ENCODE data around the gene TPTE2.
"Not testable (repeated sequence)": the region's sequence is repeated elsewhere in the genome, so short reads cannot be mapped to it uniquely, and the experiment has no call there.

The TPTE2 gene

DNA sequence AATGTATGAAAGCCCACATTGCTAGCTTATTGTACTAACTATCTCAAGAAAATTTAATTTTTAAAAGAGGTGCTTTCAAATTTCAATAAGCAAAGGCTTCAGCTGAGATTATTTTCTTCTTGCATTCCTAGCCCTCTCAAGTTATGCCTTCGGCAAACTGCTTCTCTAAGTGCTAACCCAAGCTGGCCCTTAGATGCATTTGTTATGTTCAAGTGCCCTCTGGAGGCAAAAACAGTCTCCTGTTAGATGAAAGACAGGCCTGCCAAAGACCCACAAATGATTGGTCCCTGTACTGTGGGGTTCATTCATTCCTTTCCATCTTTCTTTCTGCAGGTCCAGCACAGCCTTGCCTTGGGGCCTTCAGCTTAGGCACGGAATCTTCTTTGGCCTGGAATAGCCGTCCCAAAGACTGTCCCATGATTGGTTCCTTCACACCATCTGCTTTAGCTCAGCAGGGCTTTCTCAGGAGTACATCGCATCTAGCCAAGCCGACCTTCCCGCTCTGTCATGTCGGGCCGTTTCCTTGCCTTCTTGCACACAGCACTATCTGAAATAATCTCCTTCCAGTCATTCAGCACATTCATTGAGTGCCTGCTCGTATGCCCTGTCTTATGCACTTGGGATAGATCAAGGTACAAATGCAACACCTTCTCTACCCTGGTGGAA is 26.4 kb upstream of the TPTE2 start:
- no peak for TF ChIP-seq POLR2A (IDR thresholded peaks at IDR 0.05; ENCODE audit: low read depth, low read length)
- no peak for DNase-seq (ENCODE audit: insufficient read length, low spot score)
- no peak for FAIRE-seq

GRCh38 chr13:19586904-19587634 is 25.7 kb upstream of the TPTE2 start:
- TF ChIP-seq POLR2A (IDR thresholded peaks at IDR 0.05; ENCODE audit: low read depth, low read length) = no peak
- no peak for FAIRE-seq
- no peak for DNase-seq (ENCODE audit: insufficient read length, low spot score)

DNA sequence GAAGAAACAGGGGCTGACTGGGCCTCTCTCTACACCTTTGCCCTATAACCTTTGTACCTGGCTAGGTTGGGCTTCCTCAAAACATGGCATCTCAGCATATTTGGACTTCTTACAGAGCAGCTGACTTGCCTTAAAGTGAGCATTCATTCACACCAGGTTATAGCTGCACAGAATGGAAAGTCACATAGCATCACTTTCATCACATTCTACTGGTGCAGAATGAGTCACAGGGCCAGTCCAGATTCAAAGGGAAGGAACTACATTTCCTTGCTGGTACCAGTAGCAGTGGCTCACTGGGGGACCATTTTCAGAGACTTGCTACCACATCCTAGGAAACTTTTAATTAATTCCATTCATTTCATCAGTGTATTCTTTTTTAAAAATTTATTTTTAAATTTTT is 20.3 kb upstream of the TPTE2 start:
- FAIRE-seq (no peak), DNase-seq (ENCODE audit: insufficient read length, low spot score) (no peak)
- no peak for TF ChIP-seq POLR2A (IDR thresholded peaks at IDR 0.05; ENCODE audit: low read depth, low read length)

DNA sequence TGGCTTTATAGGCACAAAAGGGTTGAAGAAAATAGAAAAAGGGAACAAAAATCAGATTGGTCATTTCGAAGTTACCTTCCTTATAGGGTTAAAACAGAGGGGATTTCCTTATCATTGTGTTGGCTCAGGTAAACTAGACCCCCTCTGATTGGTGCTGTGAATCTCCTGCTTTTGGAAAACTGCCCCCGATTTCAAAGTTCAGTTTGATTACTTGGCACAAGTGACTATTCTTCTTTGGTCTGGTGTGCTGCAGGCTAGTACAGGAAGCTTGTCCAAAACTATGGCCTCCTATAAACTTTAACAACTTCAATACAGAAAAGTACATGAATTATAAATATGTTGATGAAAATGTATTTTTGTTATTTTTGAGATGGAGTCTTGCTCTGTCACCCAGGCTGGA is 13.9 kb upstream of the TPTE2 start:
- FAIRE-seq = no peak
- no peak for TF ChIP-seq POLR2A (IDR thresholded peaks at IDR 0.05; ENCODE audit: low read depth, low read length)

GRCh38 chr13:19573120-19573716 is 11.9 kb upstream of the TPTE2 start:
- TF ChIP-seq POLR2A (IDR thresholded peaks at IDR 0.05; ENCODE audit: low read depth, low read length) = no peak
- FAIRE-seq = no peak
- no peak for DNase-seq (ENCODE audit: insufficient read length, low spot score)

More for the DNA sequence above, 13.9 kb upstream of the TPTE2 start:
- no peak for DNase-seq (ENCODE audit: insufficient read length, low spot score)

- DNase-seq (ENCODE audit: insufficient read length, low spot score) (no peak), FAIRE-seq (no peak)
- no peak for TF ChIP-seq POLR2A (IDR thresholded peaks at IDR 0.05; ENCODE audit: low read depth, low read length)
Observed at GRCh38 chr13:19572280-19572679, 10.9 kb upstream of the TPTE2 start.

- no peak for TF ChIP-seq POLR2A (IDR thresholded peaks at IDR 0.05; ENCODE audit: low read depth, low read length)
- no peak for FAIRE-seq
Observed at GRCh38 chr13:19567820-19568534, 6.6 kb upstream of the TPTE2 start.

DNA sequence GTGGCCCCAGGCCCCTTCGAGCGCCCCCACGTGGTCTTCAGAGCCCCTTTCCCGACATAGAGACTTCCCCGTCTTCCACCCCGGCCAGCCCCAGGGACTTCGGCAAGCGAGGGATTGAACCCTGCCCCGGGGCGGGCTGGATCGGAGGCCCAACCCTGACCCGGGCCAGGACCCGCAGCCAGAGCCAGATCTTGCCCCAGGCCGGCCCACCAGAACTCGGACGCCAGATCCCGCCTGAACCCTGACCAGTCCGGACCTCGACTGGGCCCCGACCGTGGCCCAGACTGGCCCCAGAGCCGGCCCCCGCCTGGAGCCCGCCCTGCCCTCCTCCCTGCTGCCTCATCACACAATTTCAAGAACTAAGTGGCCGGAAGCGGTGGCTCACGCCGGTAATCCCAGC is 253 bp upstream of the TPTE2 start:
- DNase-seq (ENCODE audit: insufficient read length, low spot score) (no peak), FAIRE-seq (no peak)

More at GRCh38 chr13:19567820-19568534, 6.6 kb upstream of the TPTE2 start:
- DNase-seq (ENCODE audit: insufficient read length, low spot score) = no peak

GRCh38 chr13:19560672-19561071 is 660 bp downstream of the TPTE2 start:
- FAIRE-seq; DNase-seq (ENCODE audit: insufficient read length, low spot score): not testable (repeated sequence)

More for the DNA sequence above, 253 bp upstream of the TPTE2 start:
- TF ChIP-seq POLR2A (IDR thresholded peaks at IDR 0.05; ENCODE audit: low read depth, low read length) = no peak

DNA sequence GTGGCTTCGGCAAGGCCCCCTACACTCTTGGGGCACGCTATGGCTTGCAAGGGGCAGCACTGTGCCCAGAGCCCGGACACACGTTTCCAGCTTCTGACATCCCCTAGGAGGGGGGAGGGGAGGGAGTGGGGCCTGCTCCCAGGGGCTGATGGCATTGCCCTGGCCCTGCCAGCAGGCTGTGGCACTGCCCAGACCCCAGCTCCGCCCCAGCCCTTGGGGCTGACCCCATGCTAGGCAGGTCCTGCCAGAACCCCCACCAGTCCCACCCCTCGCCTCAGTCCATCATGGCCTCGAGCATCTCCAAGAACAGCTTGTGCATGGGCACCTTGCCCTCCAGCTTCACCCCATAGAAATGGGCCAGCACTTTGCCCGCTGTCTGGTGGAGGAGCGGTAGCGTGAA is 1.6 kb downstream of the TPTE2 start:
- not testable (repeated sequence) for DNase-seq (ENCODE audit: insufficient read length, low spot score)

DNA sequence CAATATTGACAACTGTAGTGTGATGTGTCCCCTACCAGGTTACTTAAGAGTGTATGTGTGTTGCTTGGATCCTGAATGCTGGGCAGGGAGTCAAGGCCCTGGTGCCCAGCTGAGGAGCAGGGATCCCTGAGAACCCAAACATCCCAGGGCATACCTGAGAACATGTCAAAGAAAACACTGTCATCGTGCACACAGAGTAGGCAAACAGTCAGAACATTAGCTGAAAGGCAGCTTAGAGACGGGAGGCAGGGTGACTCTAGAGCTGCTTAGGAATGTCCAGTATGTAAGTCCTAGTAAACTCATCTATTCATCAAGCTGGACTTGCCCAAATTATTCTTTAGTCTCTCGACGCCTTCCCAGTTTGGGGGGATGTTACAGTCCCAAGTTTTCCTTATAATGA is 4.0 kb downstream of the TPTE2 start:
- DNase-seq (ENCODE audit: insufficient read length, low spot score); FAIRE-seq: not testable (repeated sequence)

More for the DNA sequence above, 1.6 kb downstream of the TPTE2 start:
- not testable (repeated sequence) for FAIRE-seq

GRCh38 chr13:19549245-19549644 is 12.1 kb downstream of the TPTE2 start:
- not testable (repeated sequence) for DNase-seq (ENCODE audit: insufficient read length, low spot score); FAIRE-seq

DNA sequence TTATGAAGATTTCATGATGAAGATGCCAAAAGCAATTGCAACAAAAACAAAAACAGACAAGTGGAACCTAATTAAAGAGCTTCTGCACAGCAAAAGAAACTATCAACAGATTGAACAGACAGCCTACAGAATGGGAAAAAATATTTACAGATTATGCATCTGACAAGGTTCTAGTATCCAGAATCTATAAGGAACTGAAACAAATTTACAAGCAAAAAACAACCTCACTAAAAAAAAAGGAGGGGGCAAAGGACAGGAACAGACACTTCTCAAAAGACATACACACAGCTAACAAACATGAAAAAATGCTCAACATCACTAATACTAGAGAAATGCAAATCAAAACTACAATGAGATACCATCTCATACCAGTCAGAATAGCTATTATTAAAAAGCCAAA is 35.7 kb downstream of the TPTE2 start:
- FAIRE-seq; DNase-seq (ENCODE audit: insufficient read length, low spot score): not testable (repeated sequence)

GRCh38 chr13:19519049-19519448 is 42.3 kb downstream of the TPTE2 start:
- DNase-seq (ENCODE audit: insufficient read length, low spot score) = no peak
- TF ChIP-seq POLR2A (IDR thresholded peaks at IDR 0.05; ENCODE audit: low read depth, low read length) = no peak
- FAIRE-seq = no peak

GRCh38 chr13:19507623-19508022 is 53.7 kb downstream of the TPTE2 start:
- not testable (repeated sequence) for FAIRE-seq

DNA sequence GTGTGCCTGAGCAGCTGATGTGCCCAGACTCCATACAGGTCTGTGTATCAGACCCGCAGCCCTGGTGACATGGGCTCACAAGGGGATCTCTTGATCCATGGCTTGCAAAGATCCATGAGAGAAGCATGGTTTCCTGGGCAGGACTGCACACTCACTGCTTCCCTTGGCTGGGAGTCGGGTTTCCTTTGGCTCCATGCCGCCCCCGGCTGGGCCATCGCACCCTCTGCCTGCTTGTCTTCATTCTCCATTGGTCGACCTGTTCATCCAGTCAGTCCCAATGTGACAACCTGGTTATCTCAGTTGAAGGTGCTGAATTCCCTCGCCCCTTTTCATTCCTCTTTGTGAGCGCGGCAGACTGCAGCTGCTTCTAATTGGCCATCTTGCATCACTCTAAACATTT is 101.2 kb downstream of the TPTE2 start:
- not testable (repeated sequence) for FAIRE-seq; DNase-seq (ENCODE audit: insufficient read length, low spot score)

More at GRCh38 chr13:19507623-19508022, 53.7 kb downstream of the TPTE2 start:
- not testable (repeated sequence) for DNase-seq (ENCODE audit: insufficient read length, low spot score)

DNA sequence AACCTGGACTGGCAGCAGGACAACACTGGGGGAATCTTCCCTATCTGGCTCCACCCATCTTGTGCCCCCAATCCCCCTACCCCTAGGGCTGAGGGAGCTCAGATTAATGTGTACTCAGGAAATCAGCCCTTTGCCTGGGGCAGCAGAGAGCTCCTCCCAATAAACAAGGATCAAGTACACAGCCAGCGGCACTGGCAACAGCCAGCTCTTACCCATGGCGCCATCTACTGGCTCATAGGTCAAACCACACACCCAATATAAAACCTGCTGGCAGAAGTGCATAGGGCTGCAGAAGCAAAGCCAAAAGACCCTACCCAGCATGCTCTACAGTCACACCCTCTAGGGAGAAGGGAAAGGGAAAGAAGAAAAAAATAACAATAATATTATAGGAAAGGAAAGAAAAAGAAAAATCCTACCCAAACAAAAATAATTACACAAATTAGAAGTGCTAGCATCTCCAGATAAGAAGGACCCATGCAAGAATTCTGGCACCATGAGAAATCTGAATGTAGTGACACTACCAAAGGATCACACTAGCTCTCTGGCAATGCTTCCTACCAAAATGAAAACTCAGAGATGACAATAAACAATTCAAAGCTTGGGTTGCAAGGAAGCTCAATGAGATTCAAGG is 122.2 kb downstream of the TPTE2 start:
- peak; percentile 79 for FAIRE-seq
- not testable (repeated sequence) for DNase-seq (ENCODE audit: insufficient read length, low spot score)

GRCh38 chr13:19437780-19438179 is 123.6 kb downstream of the TPTE2 start:
- DNase-seq (ENCODE audit: insufficient read length, low spot score); FAIRE-seq: not testable (repeated sequence)

DNA sequence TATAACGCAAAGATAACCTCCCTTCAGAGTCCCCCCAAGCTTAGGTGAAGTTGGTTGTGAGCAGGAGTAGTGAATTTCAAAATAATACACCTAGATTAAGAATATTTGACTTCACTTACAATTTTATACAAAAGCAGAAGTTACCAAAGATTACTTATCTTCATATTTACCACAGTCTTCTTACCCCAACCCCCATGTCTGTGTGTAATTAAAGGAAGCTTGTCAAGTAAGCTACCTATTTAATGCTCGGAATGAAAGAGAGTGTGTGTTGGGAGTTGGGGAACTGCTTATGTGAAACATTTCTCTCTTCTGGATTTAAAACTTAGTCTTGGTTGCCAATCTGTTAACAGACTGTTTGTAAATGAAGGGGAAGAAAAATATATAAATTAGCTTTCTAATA is 139.1 kb downstream of the TPTE2 start:
- not testable (repeated sequence) for FAIRE-seq

More for the DNA sequence above, 139.1 kb downstream of the TPTE2 start:
- DNase-seq (ENCODE audit: insufficient read length, low spot score) = not testable (repeated sequence)
